Measurements from ENCODE around the gene IL12B. TPM values are rescaled to one million over a fixed set of nuclear protein-coding genes. Genes with fewer than 3 reads are reported as not detected.
A peak's percentile ranks its signal among the peaks of the same experiment; 100 is the strongest.

IL12B gene
- total and polyA plus RNA-seq, 2 of the 4 experiments (the other 2 are of a cell fraction) = 0.03 TPM; not detected in 1

DNA sequence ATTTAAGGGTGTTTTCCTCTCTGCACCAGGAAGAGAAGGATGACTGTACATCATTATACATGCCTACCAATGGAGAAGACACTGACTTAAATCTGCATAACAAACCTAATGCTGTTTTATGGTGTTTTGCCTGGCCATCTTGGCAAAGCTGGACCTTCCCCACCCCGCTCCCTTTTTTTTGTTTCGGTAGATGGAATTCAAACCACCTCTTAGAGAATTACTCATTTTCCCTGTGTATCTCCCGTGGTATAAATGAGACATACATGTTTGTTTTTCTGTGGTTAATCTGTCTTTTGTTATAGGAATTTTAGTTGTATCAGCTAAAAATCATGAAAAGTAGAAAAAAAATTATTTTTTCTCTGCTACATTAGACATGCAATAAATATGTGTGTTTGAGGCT lies 28.8 kb downstream of the IL12B start:
- Histone ChIP-seq H3K4ac (ENCODE audit: low read depth, low read length) (no peak overlapping the region), H2BK15ac (ENCODE audit: low read depth, low read length) (no peak overlapping the region), H4K20me1 (ENCODE audit: insufficient read depth, low read length) (no peaks in the 10 kb centered on the region), H4K91ac (ENCODE audit: insufficient read depth, low read depth, low read length) (no peak overlapping the region), H3K4me2 (ENCODE audit: low read depth, low read length) (no peak overlapping the region), H3K4me1 (ENCODE audit: control insufficient read depth, insufficient read depth, low read length) (peaks cover 2% of the 10 kb centered on the region; the same call in 1 of the 2 replicates), H4K8ac (ENCODE audit: low read depth in 2 of 2, low read length in 2 of 2) (no peak overlapping the region), H3K36me3 (ENCODE audit: control insufficient read depth, insufficient read depth, low read length) (no peaks in the 10 kb centered on the region), H3K18ac (ENCODE audit: low read depth, low read length) (no peak overlapping the region), H3K14ac (replicated peaks; ENCODE audit: low read depth, low read length) (no peak overlapping the region), H2AK9ac (replicated peaks; ENCODE audit: low read depth, low read length, poor library complexity) (no peak overlapping the region), H3K4me3 (ENCODE audit: insufficient read depth, low read depth, low read length) (no peak overlapping the region), H3K56ac (ENCODE audit: extremely low read depth, insufficient read depth, low read length) (no peak overlapping the region), H2AFZ (replicated peaks; ENCODE audit: low read length, poor library complexity) (no peak overlapping the region), H2BK120ac (ENCODE audit: low read depth, low read length) (no peak overlapping the region), H3K27me3 (ENCODE audit: control insufficient read depth, insufficient read depth, low read length) (no peaks in the 10 kb centered on the region), H2BK5ac (ENCODE audit: low read depth, low read length, poor library complexity, severe bottlenecking) (no peak overlapping the region), H3K9ac (ENCODE audit: low read depth, low read length) (no peak overlapping the region), H3K9me1 (ENCODE audit: insufficient read depth, low read length) (no peaks in the 10 kb centered on the region), H3K23ac (ENCODE audit: low read depth, low read length) (no peak overlapping the region), H2BK20ac (ENCODE audit: low read depth, low read length) (no peak overlapping the region), H2AK5ac (ENCODE audit: low read depth, low read length) (no peak overlapping the region), H3K9me3 (ENCODE audit: control insufficient read depth, insufficient read depth, low read length) (peaks cover 19% of the 10 kb centered on the region), H3K79me1 (ENCODE audit: low read depth in 1 of 2, low read length in 2 of 2) (no peaks in the 10 kb centered on the region), H3K27ac (ENCODE audit: insufficient read depth, low read length) (no peak overlapping the region), H4K5ac (ENCODE audit: low read depth, low read length) (no peak overlapping the region)
- TF ChIP-seq FOS (IDR thresholded peaks at IDR 0.05; ENCODE audit: low read depth, low read length) (no peak), MXI1 (IDR thresholded peaks at IDR 0.05; ENCODE audit: borderline replicate concordance, low read depth, low read length) (no peak), USF2 (IDR thresholded peaks at IDR 0.05; ENCODE audit: low read depth, low read length) (no peak), CHD1 (IDR thresholded peaks at IDR 0.05; ENCODE audit: low read depth, low read length) (no peak), RAD21 (IDR thresholded peaks at IDR 0.05; ENCODE audit: low read length) (no peak), RFX5 (IDR thresholded peaks at IDR 0.05; ENCODE audit: low read depth, low read length) (no peak), BHLHE40 (IDR thresholded peaks at IDR 0.05; ENCODE audit: low read depth, low read length) (no peak), MAZ (IDR thresholded peaks at IDR 0.05; ENCODE audit: borderline replicate concordance, low read depth, low read length) (no peak), NFE2L2 (IDR thresholded peaks at IDR 0.05; ENCODE audit: low read depth, low read length) (no peak), POLR2A (IDR thresholded peaks at IDR 0.05; ENCODE audit: low read depth, low read length) (no peak)
- TF ChIP-seq, protein P1, sequence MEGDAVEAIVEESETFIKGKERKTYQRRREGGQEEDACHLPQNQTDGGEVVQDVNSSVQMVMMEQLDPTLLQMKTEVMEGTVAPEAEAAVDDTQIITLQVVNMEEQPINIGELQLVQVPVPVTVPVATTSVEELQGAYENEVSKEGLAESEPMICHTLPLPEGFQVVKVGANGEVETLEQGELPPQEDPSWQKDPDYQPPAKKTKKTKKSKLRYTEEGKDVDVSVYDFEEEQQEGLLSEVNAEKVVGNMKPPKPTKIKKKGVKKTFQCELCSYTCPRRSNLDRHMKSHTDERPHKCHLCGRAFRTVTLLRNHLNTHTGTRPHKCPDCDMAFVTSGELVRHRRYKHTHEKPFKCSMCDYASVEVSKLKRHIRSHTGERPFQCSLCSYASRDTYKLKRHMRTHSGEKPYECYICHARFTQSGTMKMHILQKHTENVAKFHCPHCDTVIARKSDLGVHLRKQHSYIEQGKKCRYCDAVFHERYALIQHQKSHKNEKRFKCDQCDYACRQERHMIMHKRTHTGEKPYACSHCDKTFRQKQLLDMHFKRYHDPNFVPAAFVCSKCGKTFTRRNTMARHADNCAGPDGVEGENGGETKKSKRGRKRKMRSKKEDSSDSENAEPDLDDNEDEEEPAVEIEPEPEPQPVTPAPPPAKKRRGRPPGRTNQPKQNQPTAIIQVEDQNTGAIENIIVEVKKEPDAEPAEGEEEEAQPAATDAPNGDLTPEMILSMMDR (conservative IDR thresholded peaks at IDR 0.05; ENCODE audit: low read depth, low read length) = no peak
- TF ChIP-seq, protein P2, sequence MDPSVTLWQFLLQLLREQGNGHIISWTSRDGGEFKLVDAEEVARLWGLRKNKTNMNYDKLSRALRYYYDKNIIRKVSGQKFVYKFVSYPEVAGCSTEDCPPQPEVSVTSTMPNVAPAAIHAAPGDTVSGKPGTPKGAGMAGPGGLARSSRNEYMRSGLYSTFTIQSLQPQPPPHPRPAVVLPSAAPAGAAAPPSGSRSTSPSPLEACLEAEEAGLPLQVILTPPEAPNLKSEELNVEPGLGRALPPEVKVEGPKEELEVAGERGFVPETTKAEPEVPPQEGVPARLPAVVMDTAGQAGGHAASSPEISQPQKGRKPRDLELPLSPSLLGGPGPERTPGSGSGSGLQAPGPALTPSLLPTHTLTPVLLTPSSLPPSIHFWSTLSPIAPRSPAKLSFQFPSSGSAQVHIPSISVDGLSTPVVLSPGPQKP (IDR thresholded peaks at IDR 0.05; ENCODE audit: borderline replicate concordance, low read depth, low read length) = no peak
- POLR2A ChIA-PET (ENCODE audit: unreplicated experiment) = no interaction called here
- intact Hi-C loops (cut with micrococcal nuclease) = no loop called here
- in situ Hi-C loops (cut with MboI; ENCODE audit: low sequenced_read_pairs) = no loop called here
- WGBS, 2 experiments (ENCODE audit: extremely low coverage in 2 of 2, insufficient read length in 1 of 2) = no CpG with 5 or more reads among the region's 3 CpGs
- BruUV-seq (replicated peaks) = no TSS peak
- dilution Hi-C loops (cut with HindIII; ENCODE audit: low sequenced_read_pairs, unreplicated experiment) = no loop called here
- ATAC-seq (ENCODE audit: low read depth) (no peak), DNase-seq (peak; percentile 24)
- CTCF ChIA-PET = no interaction called here

All from IMR-90 (cell line).